ENCODE results near the gene UBE2E2.

Gene UBE2E2

GRCh38 chr3:23232854-23233253 lies 29.7 kb downstream of the UBE2E2 start:
- no peaks in the 10 kb centered on the region for H3K36me3 ChIP-seq (ENCODE audit: control insufficient read depth in 2 of 2, insufficient read depth in 1 of 2, low read length in 2 of 2)
- H3K4me3 ChIP-seq (ENCODE audit: low read depth, low read length), result no peak overlapping the region
- TF ChIP-seq ZFP69B (tag by site-specific recombination; IDR thresholded peaks at IDR 0.05), result no peak
- TF ChIP-seq ZFHX2 (tag by site-specific recombination; conservative IDR thresholded peaks at IDR 0.05), result no peak
- no peak for TF ChIP-seq SCRT1 (tag by site-specific recombination; IDR thresholded peaks at IDR 0.05; ENCODE audit: borderline replicate concordance)
- no peak for TF ChIP-seq GFI1B (tag by site-specific recombination; IDR thresholded peaks at IDR 0.05)
- no peak for TF ChIP-seq KLF17 (tag by site-specific recombination; IDR thresholded peaks at IDR 0.05)
- TF ChIP-seq KLF10 (tag by site-specific recombination; IDR thresholded peaks at IDR 0.05), result no peak
- TF ChIP-seq ZNF132 (tag by site-specific recombination; IDR thresholded peaks at IDR 0.05; ENCODE audit: borderline replicate concordance), result no peak
- no peak for TF ChIP-seq ATF2 (tag by site-specific recombination; IDR thresholded peaks at IDR 0.05; ENCODE audit: low read depth)
- H3K9me3 ChIP-seq (ENCODE audit: control insufficient read depth, insufficient read depth, low read depth, low read length), result no peaks in the 10 kb centered on the region
- H3K4me1 ChIP-seq (ENCODE audit: control insufficient read depth, insufficient read depth, low read length), result no peaks in the 10 kb centered on the region
- H3K27ac ChIP-seq (ENCODE audit: extremely low read depth, low read depth, low read length), result no peak overlapping the region
- POLR2A ChIA-PET, result no interaction called here
- CTCF ChIA-PET, result no interaction called here

- 0 out of 2 replicates have a peak, but pooled peaks have one; percentile 15 for TF ChIP-seq ZBTB20 (tag by site-specific recombination; IDR thresholded peaks at IDR 0.05)
- no peak for TF ChIP-seq ZNF391 (tag by site-specific recombination; IDR thresholded peaks at IDR 0.05; ENCODE audit: borderline replicate concordance, low read depth)
- 0 out of 2 replicates have a peak, but pooled peaks have one; percentile 14 for TF ChIP-seq MZF1 (tag by site-specific recombination; IDR thresholded peaks at IDR 0.05; ENCODE audit: borderline replicate concordance)
- TF ChIP-seq ZFHX2 (tag by site-specific recombination; conservative IDR thresholded peaks at IDR 0.05), result peak; percentile 54
- TF ChIP-seq EGR2 (tag by site-specific recombination; IDR thresholded peaks at IDR 0.05; ENCODE audit: low read depth), result peak; percentile 72
- Histone ChIP-seq H3K4me3 (ENCODE audit: low read depth, low read length) (no peak overlapping the region), H3K27ac (ENCODE audit: extremely low read depth, low read depth, low read length) (no peak overlapping the region), H3K9me3 (ENCODE audit: control insufficient read depth, insufficient read depth, low read depth, low read length) (no peaks in the 10 kb centered on the region), H3K4me1 (ENCODE audit: control insufficient read depth, insufficient read depth, low read length) (peaks cover 4% of the 10 kb centered on the region), H3K36me3 (ENCODE audit: control insufficient read depth in 2 of 2, insufficient read depth in 1 of 2, low read length in 2 of 2) (no peaks in the 10 kb centered on the region)
- ChIA-PET CTCF (no interaction called here), POLR2A (no interaction called here)
Observed at GRCh38 chr3:23235264-23235663, 32.1 kb downstream of the UBE2E2 start.

- no peaks in the 10 kb centered on the region for H3K9me3 ChIP-seq (ENCODE audit: control insufficient read depth, insufficient read depth, low read depth, low read length)
- POLR2A ChIA-PET, result no interaction called here
- TF ChIP-seq CTCF (tag by site-specific recombination; IDR thresholded peaks at IDR 0.05) (no peak), ZNF239 (tag by site-specific recombination; IDR thresholded peaks at IDR 0.05) (peak; percentile 91)
Observed at GRCh38 chr3:23236890-23237289, 33.8 kb downstream of the UBE2E2 start.

GRCh38 chr3:23238156-23238555 lies 35.0 kb downstream of the UBE2E2 start:
- Histone ChIP-seq H3K4me3 (ENCODE audit: low read depth, low read length) (no peak overlapping the region), H3K36me3 (ENCODE audit: control insufficient read depth in 2 of 2, insufficient read depth in 1 of 2, low read length in 2 of 2) (no peaks in the 10 kb centered on the region), H3K4me1 (ENCODE audit: control insufficient read depth, insufficient read depth, low read length) (peaks cover 6% of the 10 kb centered on the region), H3K27ac (ENCODE audit: extremely low read depth, low read depth, low read length) (no peak overlapping the region), H3K9me3 (ENCODE audit: control insufficient read depth, insufficient read depth, low read depth, low read length) (no peaks in the 10 kb centered on the region)
- ChIA-PET POLR2A (no interaction called here), CTCF (no interaction called here)
- TF ChIP-seq ZNF692 (tag by site-specific recombination; IDR thresholded peaks at IDR 0.05) (no peak), ZNF544 (tag by site-specific recombination; IDR thresholded peaks at IDR 0.05) (no peak), ZNF37A (tag by site-specific recombination; IDR thresholded peaks at IDR 0.05) (no peak), ZNF449 (tag by site-specific recombination; IDR thresholded peaks at IDR 0.05) (no peak), ZNF623 (tag by site-specific recombination; IDR thresholded peaks at IDR 0.05) (no peak), TRIM28 (IDR thresholded peaks at IDR 0.05; ENCODE audit: borderline replicate concordance, low read length) (no peak)

More at GRCh38 chr3:23236890-23237289, 33.8 kb downstream of the UBE2E2 start:
- Histone ChIP-seq H3K36me3 (ENCODE audit: control insufficient read depth in 2 of 2, insufficient read depth in 1 of 2, low read length in 2 of 2) (no peaks in the 10 kb centered on the region), H3K27ac (ENCODE audit: extremely low read depth, low read depth, low read length) (no peak overlapping the region), H3K4me3 (ENCODE audit: low read depth, low read length) (no peak overlapping the region), H3K4me1 (ENCODE audit: control insufficient read depth, insufficient read depth, low read length) (peaks cover 6% of the 10 kb centered on the region)
- CTCF ChIA-PET, result no interaction called here

Measured in HEK293 (cell line).